ENCODE measurements around the gene TIAM2.

TIAM2 gene

GRCh38 chr6:155030148-155030720 lies 35.1 kb downstream of the TIAM2 start:
- Histone ChIP-seq H3K4me3 (ENCODE audit: low read depth, low read length) (no peak overlapping the region), H3K27me3 (ENCODE audit: insufficient read depth, low read depth, severe bottlenecking) (no peaks in the 10 kb centered on the region), H3K36me3 (peaks cover 8% of the 10 kb centered on the region), H3K27ac (peak overlapping the region; percentile 41), H3K9me3 (ENCODE audit: severe bottlenecking) (peaks cover 6% of the 10 kb centered on the region)
- no peak for DNase-seq
- TF ChIP-seq, protein P1, sequence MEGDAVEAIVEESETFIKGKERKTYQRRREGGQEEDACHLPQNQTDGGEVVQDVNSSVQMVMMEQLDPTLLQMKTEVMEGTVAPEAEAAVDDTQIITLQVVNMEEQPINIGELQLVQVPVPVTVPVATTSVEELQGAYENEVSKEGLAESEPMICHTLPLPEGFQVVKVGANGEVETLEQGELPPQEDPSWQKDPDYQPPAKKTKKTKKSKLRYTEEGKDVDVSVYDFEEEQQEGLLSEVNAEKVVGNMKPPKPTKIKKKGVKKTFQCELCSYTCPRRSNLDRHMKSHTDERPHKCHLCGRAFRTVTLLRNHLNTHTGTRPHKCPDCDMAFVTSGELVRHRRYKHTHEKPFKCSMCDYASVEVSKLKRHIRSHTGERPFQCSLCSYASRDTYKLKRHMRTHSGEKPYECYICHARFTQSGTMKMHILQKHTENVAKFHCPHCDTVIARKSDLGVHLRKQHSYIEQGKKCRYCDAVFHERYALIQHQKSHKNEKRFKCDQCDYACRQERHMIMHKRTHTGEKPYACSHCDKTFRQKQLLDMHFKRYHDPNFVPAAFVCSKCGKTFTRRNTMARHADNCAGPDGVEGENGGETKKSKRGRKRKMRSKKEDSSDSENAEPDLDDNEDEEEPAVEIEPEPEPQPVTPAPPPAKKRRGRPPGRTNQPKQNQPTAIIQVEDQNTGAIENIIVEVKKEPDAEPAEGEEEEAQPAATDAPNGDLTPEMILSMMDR (IDR thresholded peaks at IDR 0.05; ENCODE audit: low read depth, low read length), result no peak

GRCh38 chr6:155031091-155031490 lies 36.0 kb downstream of the TIAM2 start:
- H3K27me3 ChIP-seq (ENCODE audit: insufficient read depth, low read depth, severe bottlenecking), result no peaks in the 10 kb centered on the region
- no peak for DNase-seq
- TF ChIP-seq, protein P1 (IDR thresholded peaks at IDR 0.05; ENCODE audit: low read depth, low read length), result no peak
- peaks cover 8% of the 10 kb centered on the region for H3K36me3 ChIP-seq
- peaks cover 6% of the 10 kb centered on the region for H3K9me3 ChIP-seq (ENCODE audit: severe bottlenecking)
- H3K4me3 ChIP-seq (ENCODE audit: low read depth, low read length), result no peak overlapping the region
- peak overlapping the region; percentile 41 for H3K27ac ChIP-seq

DNA sequence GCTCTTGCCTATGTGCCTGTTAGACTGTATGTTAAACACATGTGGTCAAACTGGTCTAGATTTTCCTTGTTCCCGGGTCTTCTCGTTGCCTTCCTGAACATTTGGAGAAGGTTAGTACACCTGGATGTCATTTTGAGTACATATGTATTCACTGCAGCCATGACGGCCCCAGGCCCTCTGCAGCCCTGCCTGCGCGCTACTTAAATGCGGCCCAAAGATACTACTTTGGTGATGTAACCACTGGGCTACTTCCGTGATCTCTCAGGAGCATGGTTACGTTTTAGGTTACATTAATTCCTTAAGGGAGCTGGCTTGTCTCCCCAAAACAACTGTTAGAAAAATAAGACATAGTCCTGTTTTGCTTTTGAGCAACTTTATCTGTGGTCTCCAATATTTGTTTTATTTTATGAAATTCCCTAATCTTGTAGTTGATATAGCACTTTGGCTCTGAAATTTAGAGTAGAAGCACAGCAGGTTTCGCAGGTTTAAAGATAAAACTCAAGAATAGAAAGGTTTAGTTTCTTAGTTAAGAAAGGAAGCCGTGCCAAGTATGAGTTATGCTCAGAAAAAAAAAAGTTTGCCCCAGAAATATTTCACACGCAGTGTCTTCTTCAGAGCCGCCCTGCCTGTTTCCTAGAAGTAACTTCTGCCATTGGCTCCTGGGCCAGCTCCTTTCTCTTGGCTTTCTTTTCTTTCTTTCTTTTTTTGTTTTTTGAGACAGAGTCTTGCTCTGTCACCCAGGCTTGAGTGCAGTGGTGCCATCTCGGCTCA lies 38.1 kb downstream of the TIAM2 start:
- Histone ChIP-seq H3K27me3 (ENCODE audit: insufficient read depth, low read depth, severe bottlenecking) (no peaks in the 10 kb centered on the region), H3K9me3 (ENCODE audit: severe bottlenecking) (peaks cover 6% of the 10 kb centered on the region), H3K4me3 (ENCODE audit: low read depth, low read length) (no peak overlapping the region), H3K36me3 (peaks cover 8% of the 10 kb centered on the region), H3K27ac (no peak overlapping the region)
- DNase-seq, result no peak
- TF ChIP-seq, protein P1 (IDR thresholded peaks at IDR 0.05; ENCODE audit: low read depth, low read length), result no peak

DNA sequence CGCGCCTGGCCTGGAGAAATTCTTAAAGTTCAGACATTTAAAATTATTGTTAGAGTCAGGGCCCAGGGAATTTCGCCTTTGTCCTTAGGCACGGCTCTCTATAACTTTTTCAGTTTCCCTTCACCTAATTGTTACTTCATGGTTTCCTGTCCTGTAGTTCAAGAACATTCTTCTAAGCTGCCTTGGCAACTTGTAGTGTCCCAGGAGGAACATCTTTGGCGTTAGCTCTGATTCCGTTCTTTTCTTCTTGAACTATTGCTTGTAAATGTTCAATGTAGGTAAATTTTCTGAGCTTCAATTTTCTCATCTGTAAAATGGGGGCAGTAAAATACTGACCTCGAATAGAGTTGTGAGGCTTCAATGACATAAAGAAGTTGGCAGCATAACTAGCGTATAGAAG lies 41.8 kb downstream of the TIAM2 start:
- H3K9me3 ChIP-seq (ENCODE audit: severe bottlenecking), result peaks cover 6% of the 10 kb centered on the region
- no peak for DNase-seq
- TF ChIP-seq, protein P1 (IDR thresholded peaks at IDR 0.05; ENCODE audit: low read depth, low read length), result no peak
- no peak overlapping the region for H3K4me3 ChIP-seq (ENCODE audit: low read depth, low read length)
- H3K36me3 ChIP-seq, result peaks cover 8% of the 10 kb centered on the region
- H3K27ac ChIP-seq, result peak overlapping the region; percentile 81; the same call in 1 of the 2 replicates
- no peaks in the 10 kb centered on the region for H3K27me3 ChIP-seq (ENCODE audit: insufficient read depth, low read depth, severe bottlenecking)

- H3K4me3 ChIP-seq (ENCODE audit: low read depth, low read length), result no peak overlapping the region
- H3K9me3 ChIP-seq (ENCODE audit: severe bottlenecking), result peaks cover 6% of the 10 kb centered on the region
- peaks cover 5% of the 10 kb centered on the region; the same call in 1 of the 2 replicates for H3K36me3 ChIP-seq
- peak; percentile 89 for DNase-seq
- H3K27me3 ChIP-seq (ENCODE audit: insufficient read depth, low read depth, severe bottlenecking), result no peaks in the 10 kb centered on the region
- H3K27ac ChIP-seq, result peak overlapping the region; percentile 81
- TF ChIP-seq, protein P1 (IDR thresholded peaks at IDR 0.05; ENCODE audit: low read depth, low read length), result no peak
Observed at GRCh38 chr6:155038104-155038503, 43.0 kb downstream of the TIAM2 start.

All from WERI-Rb-1 (cell line).